ENCODE data around the gene CISD3. TPM values are rescaled to one million over a fixed set of nuclear protein-coding genes. Genes with fewer than 3 reads are reported as not detected.

CISD3 gene
- total RNA-seq, 1 experiment from 2014 or later: 6.6 TPM

GRCh38 chr17:38727736-38728135 is 2.4 kb upstream of the CISD3 start:
- Histone ChIP-seq H3K4me1 (ENCODE audit: insufficient read depth, low read length, poor library complexity, severe bottlenecking) (no peaks in the 10 kb centered on the region), H3K27me3 (replicated peaks; ENCODE audit: insufficient read depth, low read depth, low read length, poor library complexity) (no peaks in the 10 kb centered on the region), H3K9me3 (ENCODE audit: low read depth, low read length, poor library complexity, severe bottlenecking) (no peaks in the 10 kb centered on the region), H3K4me3 (ENCODE audit: low read depth, low read length, poor library complexity, severe bottlenecking) (no peak overlapping the region), H3K36me3 (ENCODE audit: insufficient read depth, low read length, poor library complexity, severe bottlenecking) (no peaks in the 10 kb centered on the region), H3K27ac (ENCODE audit: low read depth, low read length, poor library complexity, severe bottlenecking) (no peak overlapping the region)
- TSS peak; percentile 12 for BruUV-seq (replicated peaks)
- no peak for DNase-seq (ENCODE audit: low spot score)
- no peak for TF ChIP-seq EZH2 (IDR thresholded peaks at IDR 0.05; ENCODE audit: borderline replicate concordance, low read depth, low read length, poor library complexity, severe bottlenecking)
- TF ChIP-seq CTCF (conservative IDR thresholded peaks at IDR 0.05; ENCODE audit: low read depth, low read length): no peak
- POLR2A ChIA-PET (ENCODE audit: low non-redundant PET): no interaction called here
- intact Hi-C loops (cut with micrococcal nuclease; ENCODE audit: unreplicated experiment): no loop called here
- CTCF ChIA-PET: no interaction called here

DNA sequence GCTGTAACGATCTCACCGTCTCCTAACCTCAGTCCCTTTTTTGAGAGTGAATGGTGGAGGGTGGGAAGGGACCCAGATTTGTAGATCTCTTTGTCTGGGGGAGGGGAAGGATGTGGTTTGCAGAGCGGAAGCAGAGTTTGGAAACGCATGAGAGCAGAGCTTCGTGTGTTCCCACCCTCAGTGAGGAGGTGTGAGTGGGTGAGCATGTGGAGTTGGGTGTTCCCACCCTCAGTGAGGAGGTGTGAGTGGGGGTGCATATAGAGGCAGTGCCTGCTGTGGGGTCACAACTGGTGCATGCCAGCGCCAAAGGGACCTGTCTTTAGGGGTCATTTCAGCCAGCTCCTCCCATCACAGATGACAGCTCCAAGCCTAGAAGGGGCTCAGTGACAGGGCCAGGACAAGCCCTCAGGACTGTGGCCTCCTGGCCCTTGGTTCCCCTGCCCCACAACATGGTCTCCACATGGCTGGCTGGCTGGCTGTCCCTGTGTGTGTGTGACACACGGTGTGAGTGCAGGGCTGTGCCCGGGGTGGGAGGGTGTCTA is 1.8 kb upstream of the CISD3 start:
- H3K4me3 ChIP-seq (ENCODE audit: low read depth, low read length, poor library complexity, severe bottlenecking): no peak overlapping the region
- POLR2A ChIA-PET (ENCODE audit: low non-redundant PET): no interaction called here
- H3K27ac ChIP-seq (ENCODE audit: low read depth, low read length, poor library complexity, severe bottlenecking): no peak overlapping the region
- no peaks in the 10 kb centered on the region for H3K36me3 ChIP-seq (ENCODE audit: insufficient read depth, low read length, poor library complexity, severe bottlenecking)
- no peak for DNase-seq (ENCODE audit: low spot score)
- TF ChIP-seq EZH2 (IDR thresholded peaks at IDR 0.05; ENCODE audit: borderline replicate concordance, low read depth, low read length, poor library complexity, severe bottlenecking) (no peak), CTCF (conservative IDR thresholded peaks at IDR 0.05; ENCODE audit: low read depth, low read length) (no peak)
- no peaks in the 10 kb centered on the region for H3K27me3 ChIP-seq (replicated peaks; ENCODE audit: insufficient read depth, low read depth, low read length, poor library complexity)
- CTCF ChIA-PET: no interaction called here
- intact Hi-C loops (cut with micrococcal nuclease; ENCODE audit: unreplicated experiment): no loop called here
- BruUV-seq (replicated peaks): no TSS peak
- no peaks in the 10 kb centered on the region for H3K9me3 ChIP-seq (ENCODE audit: low read depth, low read length, poor library complexity, severe bottlenecking)
- no peaks in the 10 kb centered on the region for H3K4me1 ChIP-seq (ENCODE audit: insufficient read depth, low read length, poor library complexity, severe bottlenecking)

GRCh38 chr17:38729368-38729885 is 714 bp upstream of the CISD3 start:
- Histone ChIP-seq H3K36me3 (ENCODE audit: insufficient read depth, low read length, poor library complexity, severe bottlenecking) (no peaks in the 10 kb centered on the region), H3K4me1 (ENCODE audit: insufficient read depth, low read length, poor library complexity, severe bottlenecking) (no peaks in the 10 kb centered on the region), H3K4me3 (ENCODE audit: low read depth, low read length, poor library complexity, severe bottlenecking) (peak overlapping the region; percentile 50), H3K9me3 (ENCODE audit: low read depth, low read length, poor library complexity, severe bottlenecking) (no peaks in the 10 kb centered on the region), H3K27me3 (replicated peaks; ENCODE audit: insufficient read depth, low read depth, low read length, poor library complexity) (no peaks in the 10 kb centered on the region), H3K27ac (ENCODE audit: low read depth, low read length, poor library complexity, severe bottlenecking) (peak overlapping the region; percentile 61)
- CTCF ChIA-PET: no interaction called here
- POLR2A ChIA-PET (ENCODE audit: low non-redundant PET): no interaction called here
- no TSS peak for BruUV-seq (replicated peaks)
- DNase-seq (ENCODE audit: low spot score): no peak
- TF ChIP-seq CTCF (conservative IDR thresholded peaks at IDR 0.05; ENCODE audit: low read depth, low read length) (no peak), EZH2 (IDR thresholded peaks at IDR 0.05; ENCODE audit: borderline replicate concordance, low read depth, low read length, poor library complexity, severe bottlenecking) (no peak)
- intact Hi-C loops (cut with micrococcal nuclease; ENCODE audit: unreplicated experiment): no loop called here

Data from A673 (cell line).